T-helper 22 cell (primary cell): ENCODE data around the gene SAMSN1.

Experiments
- DNase-seq: peaks from one replicate; pipeline ENCODE4 v3.0.0-alpha.2; 2020; ENCODE audit warnings: low read depth

Gene SAMSN1

GRCh38 chr21:14545906-14546480, at the start of gene SAMSN1:
SAMSN1 (minus strand) TSS chr21:14546315; CDS start chr21:14546261, 54 bp downstream.
- DNase-seq: peak; percentile 71

GRCh38 chr21:14595449-14595848, 49.3 kb upstream of the SAMSN1 start:
- DNase-seq: no peak

- DNase-seq: no peak
These were observed 48.9 kb upstream of the SAMSN1 start for GRCh38 chr21:14594967-14595366.

GRCh38 chr21:14593230-14593629, 47.1 kb upstream of the SAMSN1 start:
- DNase-seq: no peak

GRCh38 chr21:14592296-14593000, 46.3 kb upstream of the SAMSN1 start:
- DNase-seq: no peak

GRCh38 chr21:14591882-14592281, 45.8 kb upstream of the SAMSN1 start:
- no peak for DNase-seq

- DNase-seq: no peak
These were observed 45.3 kb upstream of the SAMSN1 start for GRCh38 chr21:14591377-14591776.

- no peak for DNase-seq
These were observed 43.9 kb upstream of the SAMSN1 start for GRCh38 chr21:14589855-14590563.

GRCh38 chr21:14587266-14587665, 41.2 kb upstream of the SAMSN1 start:
- no peak for DNase-seq

- no peak for DNase-seq
These were observed 39.0 kb upstream of the SAMSN1 start for GRCh38 chr21:14585122-14585521.

GRCh38 chr21:14584357-14585095, 38.4 kb upstream of the SAMSN1 start:
- DNase-seq: no peak

GRCh38 chr21:14583629-14584255, 37.6 kb upstream of the SAMSN1 start:
- no peak for DNase-seq

GRCh38 chr21:14582934-14583628, 37.0 kb upstream of the SAMSN1 start:
- no peak for DNase-seq

- DNase-seq: peak; percentile 14
These were observed 35.9 kb upstream of the SAMSN1 start for GRCh38 chr21:14581902-14582457.

- DNase-seq: no peak
These were observed 27.1 kb upstream of the SAMSN1 start for GRCh38 chr21:14573244-14573643.

- DNase-seq: no peak
These were observed 26.2 kb upstream of the SAMSN1 start for GRCh38 chr21:14572204-14572780.

GRCh38 chr21:14569868-14570267, 23.8 kb upstream of the SAMSN1 start:
- DNase-seq: no peak

GRCh38 chr21:14569026-14569621, 23.0 kb upstream of the SAMSN1 start:
- DNase-seq: no peak

- DNase-seq: no peak
These were observed 21.5 kb upstream of the SAMSN1 start for GRCh38 chr21:14567331-14568279.
